Choroid plexus epithelial cell (primary cell): ENCODE data around the gene NFATC1.

Experiments
- DNase-seq: peaks from one replicate; pipeline ENCODE4 v3.0.0-alpha.2; 2010; ENCODE audit warnings: low read depth
- H3K4me3 ChIP-seq: 2 replicates; pipeline ENCODE4 v1.5.1; 2011; ENCODE audit warnings: low read depth, mild to moderate bottlenecking, control low read depth, low read length, moderate library complexity
- CTCF ChIP-seq: conservative IDR thresholded peaks from 2 replicates; pipeline ENCODE4 v1.5.1; 2011; ENCODE audit warnings: low read depth, mild to moderate bottlenecking, control low read depth, inconsistent platforms, low read length, moderate library complexity

NFATC1 gene

GRCh38 chr18:79558196-79558932 is 162.6 kb downstream of the NFATC1 start:
- no peak for TF ChIP-seq CTCF
- DNase-seq, result no peak
- H3K4me3 ChIP-seq, result no peak overlapping the region

DNA sequence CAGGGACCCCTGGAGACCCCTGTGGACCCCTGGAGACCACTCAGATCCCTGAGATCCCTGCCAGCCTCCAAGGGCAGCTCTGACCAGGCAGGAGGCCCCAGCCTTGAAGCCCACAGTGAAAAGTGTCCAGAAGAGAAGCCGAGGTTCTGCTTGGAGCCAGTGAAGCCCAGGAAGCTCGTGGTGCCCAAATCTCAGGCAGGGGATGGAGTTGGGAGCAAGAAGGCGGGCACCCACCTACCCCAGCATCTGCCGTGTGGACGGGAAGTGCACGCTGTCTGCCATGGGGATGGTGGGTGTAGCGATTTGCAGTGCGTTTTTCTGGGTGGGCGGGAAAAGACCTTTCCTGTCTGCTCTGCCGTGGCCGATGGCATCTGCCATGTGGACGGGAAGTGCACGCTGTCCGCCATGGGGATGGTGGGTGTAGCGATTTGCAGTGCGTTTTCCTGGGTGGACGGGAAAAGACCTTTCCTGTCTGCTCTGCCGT is 163.2 kb downstream of the NFATC1 start:
- no peak for TF ChIP-seq CTCF
- H3K4me3 ChIP-seq, result no peak overlapping the region
- no peak for DNase-seq

- TF ChIP-seq CTCF, result no peak
- no peak for DNase-seq
- H3K4me3 ChIP-seq, result no peak overlapping the region
These were observed 163.7 kb downstream of the NFATC1 start for GRCh38 chr18:79559436-79559835.

DNA sequence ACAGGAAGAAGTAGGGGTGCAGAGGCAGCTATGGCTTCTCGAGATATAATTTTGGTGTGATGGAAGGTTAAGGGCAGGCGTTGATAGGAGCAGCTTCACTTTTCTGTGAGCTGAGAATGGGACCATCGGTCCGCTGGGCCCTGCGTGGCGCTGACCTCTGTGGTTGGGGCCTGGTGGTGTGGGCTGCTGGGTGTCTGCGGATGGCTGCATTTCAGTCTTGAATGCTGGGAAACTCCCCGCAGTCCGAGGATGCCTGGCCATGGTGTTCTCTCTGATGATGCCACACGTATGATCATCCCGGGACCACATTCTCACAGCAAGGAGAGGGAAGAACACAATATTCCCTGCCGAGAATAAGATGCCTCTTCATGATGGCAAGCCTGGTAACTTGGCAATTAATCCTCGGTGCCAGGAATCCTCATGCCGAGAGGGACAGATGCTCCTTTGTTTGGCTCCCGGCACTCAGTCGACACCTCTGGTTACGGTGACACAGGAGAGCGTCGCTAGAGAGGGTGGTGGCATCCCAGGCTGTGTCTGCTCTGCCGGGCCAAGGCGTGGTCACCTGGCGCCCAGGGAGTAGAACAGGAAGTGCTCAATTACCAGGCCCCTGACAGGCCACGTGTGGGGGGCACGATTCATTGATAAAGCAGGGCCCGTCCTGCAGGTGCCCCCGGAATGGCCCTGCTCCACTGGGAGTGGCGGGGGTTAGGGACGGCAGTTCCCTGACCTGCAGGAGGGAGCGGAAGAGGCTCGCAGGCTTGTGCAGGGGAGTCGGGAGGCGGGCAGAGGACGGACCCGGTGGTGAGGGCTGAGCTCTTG is 164.5 kb downstream of the NFATC1 start:
- H3K4me3 ChIP-seq, result no peak overlapping the region
- TF ChIP-seq CTCF, result no peak
- no peak for DNase-seq

- DNase-seq, result no peak
- no peak for TF ChIP-seq CTCF
- H3K4me3 ChIP-seq, result no peak overlapping the region
These were observed 165.1 kb downstream of the NFATC1 start for GRCh38 chr18:79560861-79561210.

DNA sequence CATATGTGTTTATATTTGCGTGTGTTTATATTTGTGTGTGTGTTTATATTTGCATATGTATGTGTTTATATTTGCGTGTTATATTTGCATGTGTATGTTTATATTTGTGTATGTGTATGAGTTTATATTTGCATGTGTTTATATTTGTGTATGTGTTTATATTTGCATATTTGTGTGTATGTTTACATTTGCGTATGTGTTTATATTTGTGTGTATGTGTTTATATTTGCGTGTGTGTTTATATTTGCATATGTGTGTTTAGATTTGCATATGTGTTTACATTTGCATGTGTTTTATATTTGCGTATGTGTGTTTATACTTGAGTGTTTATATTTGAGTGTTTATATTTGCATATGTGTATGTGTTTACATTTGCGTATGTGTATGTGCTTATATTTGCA is 168.2 kb downstream of the NFATC1 start:
- H3K4me3 ChIP-seq, result no peak overlapping the region
- TF ChIP-seq CTCF, result no peak
- no peak for DNase-seq
